Fibroblast of villous mesenchyme (primary cell): ENCODE data around the gene WDR82. TPM values are rescaled to one million over a fixed set of nuclear protein-coding genes. Genes with fewer than 3 reads are reported as not detected.

Experiments used
- DNase-seq: peaks from one replicate; pipeline ENCODE4 v3.0.0-alpha.2; 2010; ENCODE audit warnings: low read depth
- H3K4me3 ChIP-seq: 2 replicates; pipeline ENCODE4 v1.5.1; 2011; ENCODE audit warnings: low read depth, mild to moderate bottlenecking, low read length
- total RNA-seq: library from RNA; depleted of rRNA; stranded (reverse); fragments of >200 nt; gene quantifications from 2 replicates; pipeline ENCODE4 v1.2.3, GENCODE V29; 2012
- TF ChIP-seq, protein P1 (sequence below): IDR thresholded peaks from 2 replicates; pipeline ENCODE4 v1.5.1; 2012; ENCODE audit warnings: low read depth, mild to moderate bottlenecking, low read length; ENCODE audit not compliant: insufficient read depth

Gene WDR82
- total RNA-seq, 1 donor, result 68.2 TPM

DNA sequence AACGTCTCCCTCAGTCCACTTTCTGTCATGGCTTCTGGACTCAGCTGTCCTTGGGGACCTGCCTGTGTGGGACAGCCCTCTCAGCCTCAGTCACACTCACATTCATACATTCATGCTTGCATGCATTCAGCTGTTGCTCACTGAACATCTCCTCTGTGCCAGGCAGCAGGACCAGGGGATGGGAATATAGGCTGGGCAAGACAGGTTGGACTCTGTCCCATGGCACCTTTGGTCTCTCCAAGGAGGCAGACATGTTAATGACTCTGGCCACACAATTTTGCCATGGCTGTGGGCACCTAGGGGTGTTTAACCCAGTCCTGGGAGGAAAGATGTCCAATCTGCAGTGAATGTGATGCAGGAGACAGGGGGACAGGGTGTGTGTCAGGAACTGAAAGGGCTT lies 29.9 kb upstream of the WDR82 start:
- TF ChIP-seq, protein P1, sequence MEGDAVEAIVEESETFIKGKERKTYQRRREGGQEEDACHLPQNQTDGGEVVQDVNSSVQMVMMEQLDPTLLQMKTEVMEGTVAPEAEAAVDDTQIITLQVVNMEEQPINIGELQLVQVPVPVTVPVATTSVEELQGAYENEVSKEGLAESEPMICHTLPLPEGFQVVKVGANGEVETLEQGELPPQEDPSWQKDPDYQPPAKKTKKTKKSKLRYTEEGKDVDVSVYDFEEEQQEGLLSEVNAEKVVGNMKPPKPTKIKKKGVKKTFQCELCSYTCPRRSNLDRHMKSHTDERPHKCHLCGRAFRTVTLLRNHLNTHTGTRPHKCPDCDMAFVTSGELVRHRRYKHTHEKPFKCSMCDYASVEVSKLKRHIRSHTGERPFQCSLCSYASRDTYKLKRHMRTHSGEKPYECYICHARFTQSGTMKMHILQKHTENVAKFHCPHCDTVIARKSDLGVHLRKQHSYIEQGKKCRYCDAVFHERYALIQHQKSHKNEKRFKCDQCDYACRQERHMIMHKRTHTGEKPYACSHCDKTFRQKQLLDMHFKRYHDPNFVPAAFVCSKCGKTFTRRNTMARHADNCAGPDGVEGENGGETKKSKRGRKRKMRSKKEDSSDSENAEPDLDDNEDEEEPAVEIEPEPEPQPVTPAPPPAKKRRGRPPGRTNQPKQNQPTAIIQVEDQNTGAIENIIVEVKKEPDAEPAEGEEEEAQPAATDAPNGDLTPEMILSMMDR, result no peak
- DNase-seq, result no peak
- no peak overlapping the region for H3K4me3 ChIP-seq

DNA sequence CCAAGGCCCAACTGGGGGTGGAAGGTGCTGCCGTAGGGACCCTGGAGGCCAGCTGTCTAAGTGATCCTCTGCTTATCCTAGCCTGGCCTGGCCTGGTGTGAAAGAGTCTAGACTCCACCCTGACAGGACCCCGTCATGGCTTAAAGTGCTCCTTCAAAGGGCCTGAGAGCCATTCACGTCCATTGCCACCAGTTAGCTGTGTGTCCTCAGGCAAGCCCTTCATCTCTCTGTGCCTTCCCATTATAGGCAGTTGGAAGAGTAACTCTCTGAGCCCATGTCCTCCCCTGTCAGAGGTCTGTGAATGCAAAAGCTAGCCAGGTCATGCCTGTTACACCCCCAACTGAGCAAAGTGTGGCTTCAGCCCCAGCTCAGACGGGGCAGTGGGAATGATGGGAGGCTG lies 28.5 kb upstream of the WDR82 start:
- no peak for DNase-seq
- H3K4me3 ChIP-seq, result no peak overlapping the region
- TF ChIP-seq, protein P1, result no peak

DNA sequence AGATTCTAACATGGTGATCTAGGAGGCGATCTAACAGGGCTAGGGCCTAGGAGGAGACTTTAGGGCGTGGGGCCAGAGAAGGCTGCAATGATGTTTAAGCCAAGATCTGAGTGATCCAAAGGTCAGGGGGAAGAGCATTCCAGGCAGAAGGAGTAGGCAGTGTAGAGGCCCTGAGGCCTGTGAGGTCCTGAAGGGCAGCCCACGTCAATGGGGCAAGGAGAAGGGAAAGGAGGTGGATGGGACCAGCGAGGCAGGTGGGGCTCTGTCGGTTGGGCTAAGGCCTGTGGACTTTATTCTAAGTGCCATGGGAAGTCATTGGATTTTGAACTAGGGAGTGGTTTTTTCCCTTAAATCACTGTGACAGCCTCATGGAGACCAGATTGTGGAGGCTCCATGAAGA lies 27.5 kb upstream of the WDR82 start:
- no peak for DNase-seq
- TF ChIP-seq, protein P1, result no peak
- H3K4me3 ChIP-seq, result no peak overlapping the region

DNA sequence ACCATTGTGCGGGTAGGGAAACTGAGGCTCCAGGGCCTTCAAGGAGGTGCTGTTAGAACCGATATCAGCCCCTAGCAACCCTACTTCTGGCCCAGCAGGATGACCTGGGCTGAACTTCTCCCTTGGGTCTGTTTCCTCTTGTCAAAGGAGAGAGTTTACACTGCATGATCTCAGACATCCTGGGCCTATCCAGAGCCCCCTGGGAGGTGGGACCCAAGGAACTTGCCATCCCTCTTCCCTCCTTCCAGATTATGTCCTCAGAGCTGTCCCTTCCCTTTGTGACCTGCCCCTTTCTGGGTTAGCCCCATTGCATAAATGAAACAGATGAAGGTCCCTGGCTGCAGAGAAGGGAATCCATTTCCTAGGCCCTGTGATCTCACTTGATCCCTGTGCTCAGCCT lies 25.4 kb upstream of the WDR82 start:
- TF ChIP-seq, protein P1, result no peak
- no peak for DNase-seq

DNA sequence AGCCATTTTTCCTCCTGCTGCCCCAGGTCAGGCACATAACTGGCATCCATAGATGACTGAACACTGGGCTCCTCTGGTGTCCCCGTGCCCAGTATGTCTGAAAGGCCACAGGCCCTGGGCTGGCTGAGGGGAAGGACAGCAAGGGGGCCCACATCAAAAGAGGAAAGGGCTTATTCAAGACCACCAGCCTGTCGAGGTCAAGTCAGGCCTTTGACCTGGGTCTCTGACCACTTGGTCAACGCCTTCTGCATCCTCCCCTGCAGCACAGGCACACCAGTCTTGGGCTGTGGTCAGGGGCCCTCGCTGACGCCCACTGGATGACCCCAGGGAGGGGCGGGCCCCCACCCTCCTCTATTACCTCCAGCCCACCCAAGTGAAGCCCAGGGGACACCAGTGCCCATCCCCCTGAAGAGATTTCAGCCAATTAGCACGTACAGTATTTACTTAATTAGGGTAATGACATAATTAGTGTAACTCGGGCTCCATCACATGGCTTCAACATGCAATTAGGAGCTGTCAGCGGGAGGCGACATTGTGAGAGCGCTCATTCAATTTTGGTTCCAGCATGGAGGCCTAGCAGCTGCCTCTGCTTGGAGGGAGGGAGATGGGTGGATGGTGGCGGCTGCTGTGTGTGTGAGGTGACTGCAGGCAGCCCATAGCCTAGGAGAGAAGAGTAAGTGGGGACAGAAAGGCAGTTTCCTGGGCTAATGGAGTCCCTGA lies 24.1 kb upstream of the WDR82 start:
- TF ChIP-seq, protein P1, result no peak
- DNase-seq, result no peak
- no peak overlapping the region for H3K4me3 ChIP-seq

More for the DNA sequence above, 25.4 kb upstream of the WDR82 start:
- no peak overlapping the region for H3K4me3 ChIP-seq

DNA sequence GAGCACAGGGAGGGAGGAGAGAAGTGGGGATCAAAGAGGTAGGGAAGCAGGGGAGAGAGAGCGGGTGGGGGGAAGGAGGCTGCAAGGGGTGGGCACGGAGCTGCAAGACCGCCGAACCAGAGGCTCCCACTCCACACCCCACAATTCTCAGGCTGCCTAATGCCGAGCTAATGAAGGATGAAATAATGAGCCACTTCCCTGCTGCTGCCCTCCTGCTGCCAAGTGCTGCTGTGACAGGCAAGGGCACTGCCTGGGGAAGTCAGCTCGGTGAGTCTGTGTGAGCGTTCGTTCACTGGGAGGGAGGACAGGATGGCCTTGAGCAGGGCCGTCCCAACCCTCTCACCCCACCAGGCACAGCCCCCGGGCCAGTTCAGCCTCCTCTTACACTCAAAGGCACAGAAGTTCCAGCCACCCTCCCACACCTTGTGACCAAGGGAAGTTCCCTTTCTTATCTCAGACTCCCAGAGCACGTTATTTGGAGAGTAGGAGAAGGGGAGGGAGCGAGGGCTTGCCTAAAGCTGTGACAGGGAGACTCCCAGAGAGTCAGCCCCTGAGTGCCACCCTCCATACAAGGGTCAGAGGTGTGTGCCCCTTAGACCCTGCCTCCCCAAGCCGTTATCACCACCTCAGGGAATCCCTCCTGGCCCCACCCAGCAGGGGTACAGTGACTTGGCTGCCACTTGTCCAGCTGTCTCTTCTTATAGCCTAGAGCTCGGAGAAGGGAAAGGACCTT lies 21.6 kb upstream of the WDR82 start:
- TF ChIP-seq, protein P1, result peak; percentile 30
- no peak overlapping the region for H3K4me3 ChIP-seq
- DNase-seq, result peak; percentile 48
